Coronary artery (tissue), 2 donors: ENCODE results near the gene MAJIN.

Experiments used
- DNase-seq: peaks from one replicate; pipeline ENCODE4 v3.0.0-alpha.2; 2017; ENCODE audit warnings: low spot score
- H3K27ac ChIP-seq, 2 donors: fragments of 200-600 bp; sonication (generic); one replicate each; pipeline ENCODE4 v1.5.1; 2016 to 2019
- H3K4me3 ChIP-seq: fragments of 200-600 bp; sonication (generic); 2 replicates; pipeline ENCODE4 v1.5.1; 2016; ENCODE audit warnings: mild to moderate bottlenecking, moderate library complexity
- CTCF ChIP-seq: fragments of 200-600 bp; sonication (generic); IDR thresholded peaks from one replicate; pipeline ENCODE4 v1.5.1; 2019; ENCODE audit warnings: antibody characterized with exemption

The MAJIN gene

GRCh38 chr11:64905516-64906313 lies 66.2 kb downstream of the MAJIN start:
- Histone ChIP-seq H3K4me3 (no peak overlapping the region), H3K27ac (no peak overlapping the region)
- DNase-seq, result no peak
- no peak for TF ChIP-seq CTCF

- Histone ChIP-seq H3K4me3 (no peak overlapping the region), H3K27ac (no peak overlapping the region)
- TF ChIP-seq CTCF, result no peak
- DNase-seq, result no peak
Measured at GRCh38 chr11:64903291-64903833, 68.5 kb downstream of the MAJIN start.

- DNase-seq, result no peak
- no peak for TF ChIP-seq CTCF
- Histone ChIP-seq H3K27ac (no peak overlapping the region), H3K4me3 (no peak overlapping the region)
Measured at GRCh38 chr11:64902102-64902900, 69.6 kb downstream of the MAJIN start.

GRCh38 chr11:64900774-64901173 lies 71.1 kb downstream of the MAJIN start:
- TF ChIP-seq CTCF, result no peak
- Histone ChIP-seq H3K27ac (no peak overlapping the region), H3K4me3 (no peak overlapping the region)
- no peak for DNase-seq

GRCh38 chr11:64900263-64900678 lies 71.6 kb downstream of the MAJIN start:
- DNase-seq, result no peak
- Histone ChIP-seq H3K4me3 (no peak overlapping the region), H3K27ac (no peak overlapping the region)
- no peak for TF ChIP-seq CTCF

- Histone ChIP-seq H3K4me3 (no peak overlapping the region), H3K27ac (no peak overlapping the region)
- no peak for TF ChIP-seq CTCF
- DNase-seq, result no peak
Measured at GRCh38 chr11:64898541-64898940, 73.4 kb downstream of the MAJIN start.
